K562 (cell line): Measurements from ENCODE around the gene YJU2. TPM values are rescaled to one million over a fixed set of nuclear protein-coding genes. Genes with fewer than 3 reads are reported as not detected.

Experiments
- ARID2 ChIP-seq: fragments of 450-650 bp; IDR thresholded peaks from 2 replicates; pipeline ENCODE4 v1.6.1; 2017; ENCODE audit warnings: antibody characterized with exemption, mild to moderate bottlenecking
- CBX2 ChIP-seq: fragments of 200-600 bp; sonication (generic); IDR thresholded peaks from one replicate; pipeline ENCODE4 v1.6.1; 2012; ENCODE audit warnings: mild to moderate bottlenecking, low read length, inconsistent platforms; ENCODE audit not compliant: insufficient read depth, poor library complexity, severe bottlenecking
- CC2D1A ChIP-seq: fragments of 450-650 bp; IDR thresholded peaks from 2 replicates; pipeline ENCODE4 v1.6.1; 2017; ENCODE audit warnings: mild to moderate bottlenecking
- DLX4 ChIP-seq: fragments of 250-450 bp; sonication (Bioruptor Pico); IDR thresholded peaks from 2 replicates; pipeline ENCODE4 v1.6.1; 2021; ENCODE audit warnings: mild to moderate bottlenecking
- E2F4 ChIP-seq: sonication (generic); formaldehyde crosslinking; IDR thresholded peaks from 2 replicates; pipeline ENCODE4 v1.8.0; 2022; ENCODE audit warnings: mild to moderate bottlenecking, low read depth, missing genetic modification reagents
- EZH2 ChIP-seq: IDR thresholded peaks from 2 replicates; pipeline ENCODE4 v1.6.1; 2012; ENCODE audit warnings: low read depth, mild to moderate bottlenecking, inconsistent platforms, low read length, borderline replicate concordance
- GABPB1 ChIP-seq: sonication (generic); formaldehyde crosslinking; IDR thresholded peaks from 2 replicates; pipeline ENCODE4 v1.8.0; 2022; ENCODE audit warnings: mild to moderate bottlenecking, missing genetic modification reagents
- HEY1 ChIP-seq: fragments of 250-450 bp; sonication (Bioruptor Pico); IDR thresholded peaks from 2 replicates; pipeline ENCODE4 v1.5.0; 2020; ENCODE audit warnings: mild to moderate bottlenecking, moderate library complexity, borderline replicate concordance
- HOXB6 ChIP-seq: fragments of 250-450 bp; sonication (Bioruptor Pico); IDR thresholded peaks from 2 replicates; pipeline ENCODE4 v1.5.1; 2022; ENCODE audit warnings: mild to moderate bottlenecking, borderline replicate concordance
- MNT ChIP-seq, 2 experiments: fragments of 450-650 bp; conservative IDR thresholded peaks; 2 replicates each; pipeline ENCODE4 v1.6.1; 2017; ENCODE audit warnings: mild to moderate bottlenecking in 2 of 2, moderate library complexity in 2 of 2
- NCOR1 ChIP-seq: fragments of 450-650 bp; IDR thresholded peaks from 2 replicates; pipeline ENCODE4 v1.6.1; 2016; ENCODE audit warnings: mild to moderate bottlenecking, moderate library complexity
- PKNOX1 ChIP-seq: fragments of 450-650 bp; IDR thresholded peaks from 2 replicates; pipeline ENCODE4 v1.6.1; 2016
- SOX6 ChIP-seq: fragments of 450-650 bp; IDR thresholded peaks from 2 replicates; pipeline ENCODE4 v1.6.1; 2014; ENCODE audit warnings: mild to moderate bottlenecking
- TAF9B ChIP-seq: fragments of 450-650 bp; IDR thresholded peaks from 2 replicates; pipeline ENCODE4 v1.6.1; 2018; ENCODE audit warnings: mild to moderate bottlenecking; ENCODE audit not compliant: partially characterized antibody
- ZBTB33 ChIP-seq: sonication (generic); formaldehyde crosslinking; IDR thresholded peaks from 2 replicates; pipeline ENCODE4 v1.8.1; 2023; ENCODE audit warnings: mild to moderate bottlenecking, missing genetic modification reagents
- ZC3H11A ChIP-seq: IDR thresholded peaks from 2 replicates; pipeline ENCODE4 v1.6.1; 2012; ENCODE audit warnings: low read depth, low read length, improper control_type of control experiment
- ZNF239 ChIP-seq: fragments of 250-450 bp; sonication (Bioruptor Pico); IDR thresholded peaks from 2 replicates; pipeline ENCODE4 v1.4.0; 2020; ENCODE audit warnings: mild to moderate bottlenecking
- polyA plus RNA-seq, 8 experiments: library from polyadenylated mRNA; depleted of rRNA in 4 of 8; stranded (reverse) in 5 of 8; unstranded in 3 of 8; fragments of >200 nt; fragmentation: Nextera tagmentation in 2 of 8; fragmentation: Illumina TruSeq in 1 of 8; extraction: Ambion mirVana in 2 of 8; extraction: Trizol in 1 of 8; gene quantifications; 2 replicates each; pipeline versions ENCODE4 v1.2.1 to v1.2.3, GENCODE V29; 2011 to 2014; ENCODE audit warnings: inconsistent platforms in 1 of 8, missing spikeins in 1 of 8
- total RNA-seq, 7 experiments: library from RNA; depleted of rRNA in 6 of 7; stranded (reverse); fragments of >200 nt in 6 of 7; fragmentation: Illumina TruSeq in 2 of 7; extraction: Trizol in 2 of 7; gene quantifications; 2 replicates each; pipeline versions ENCODE4 v1.2.1 to v1.2.3, GENCODE V29; 2011 to 2021; ENCODE audit warnings: low replicate concordance in 1 of 7

Gene YJU2
- total and polyA plus RNA-seq, 9 of the 15 experiments (the other 6 are each of a cell fraction or from before 2014, with no cell fraction given) = 0.41 to 34.9 (median 19.3) TPM

GRCh38 chr19:4267101-4267900 lies 20.4 kb downstream of the YJU2 start (continued):
- TF ChIP-seq MNT (conservative IDR thresholded peaks at IDR 0.05) (peak in 1 of 2 experiments; percentile 18; a peak in 2 of 4 replicates), ZC3H11A (no peak), SOX6 (0 out of 2 replicates have a peak, but pooled peaks have one; percentile 11), NCOR1 (no peak), GABPB1 (CRISPR knock-in tag) (peak; percentile 11; the same call in 1 of the 2 replicates), CBX2 (no peak), CC2D1A (peak; percentile 85), ZBTB33 (CRISPR knock-in tag) (peak; percentile 43; the same call in 1 of the 2 replicates), TAF9B (no peak), ARID2 (peak; percentile 82), E2F4 (CRISPR knock-in tag) (no peak), HEY1 (CRISPR knock-in tag) (no peak), PKNOX1 (no peak), DLX4 (CRISPR knock-in tag) (no peak), ZNF239 (CRISPR knock-in tag) (no peak), HOXB6 (CRISPR knock-in tag) (no peak), EZH2 (no peak)
